Measurements from ENCODE around the gene B4GALT2. TPM values are rescaled to one million over a fixed set of nuclear protein-coding genes. Genes with fewer than 3 reads are reported as not detected.

Gene B4GALT2
- total RNA-seq, 1 donor from 2014 or later, result 40.1 TPM

DNA sequence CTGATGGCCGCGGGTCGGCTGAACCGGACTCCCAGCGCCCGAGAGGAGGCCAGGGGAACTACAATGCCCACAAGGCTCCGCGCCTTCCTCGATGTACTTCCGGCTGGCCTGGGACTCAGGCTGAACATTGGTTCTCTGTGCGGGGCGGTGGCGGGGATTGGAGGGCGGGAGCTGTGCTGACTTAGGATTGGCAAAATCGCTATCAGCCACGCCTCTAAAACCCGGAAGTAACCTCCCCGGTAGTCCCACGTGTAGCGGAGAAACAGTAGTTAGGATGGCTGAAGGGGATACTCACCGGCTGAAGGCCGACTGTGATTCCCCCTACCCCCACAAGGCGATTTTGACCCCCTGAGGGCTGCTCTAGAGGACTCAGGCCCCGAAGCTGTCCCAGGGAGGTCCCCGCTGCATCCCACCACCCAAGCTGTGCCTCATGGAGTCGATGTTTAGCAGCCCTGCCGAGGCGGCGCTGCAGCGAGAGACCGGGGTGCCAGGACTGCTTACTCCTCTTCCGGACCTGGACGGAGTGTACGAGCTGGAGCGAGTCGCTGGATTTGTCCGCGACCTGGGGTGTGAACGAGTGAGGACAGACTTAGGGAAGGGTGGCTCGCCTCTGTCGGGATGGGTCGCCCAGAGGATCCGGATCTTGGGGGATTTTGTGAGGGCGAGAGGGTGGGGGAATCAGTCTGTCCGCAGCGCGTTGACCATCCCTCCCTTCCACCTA lies 9.1 kb upstream of the B4GALT2 start, which contains the start of gene DPH2:
TSS of gene DPH2 (plus strand) at position 265 of the 721 bp plus-strand sequence. CDS start at position 431, 166 bp downstream.
- ATAC-seq, result peak; percentile 87

DNA sequence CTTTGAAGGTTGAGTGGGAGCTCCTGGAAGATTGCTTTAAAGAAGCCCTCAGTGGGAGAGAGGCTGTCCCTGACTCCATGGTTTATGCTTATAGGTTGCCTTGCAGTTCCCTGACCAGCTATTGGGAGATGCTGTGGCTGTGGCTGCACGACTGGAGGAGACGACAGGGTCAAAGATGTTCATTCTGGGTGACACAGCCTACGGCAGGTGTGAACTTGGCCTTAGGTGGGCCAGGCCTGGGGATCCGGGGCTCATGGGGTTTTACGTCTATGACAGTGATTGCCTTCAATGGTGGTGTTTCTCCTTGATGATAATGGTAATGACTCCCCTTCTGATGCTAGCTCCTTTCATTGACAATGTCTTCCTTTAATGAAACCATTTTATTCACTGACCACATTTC lies 8.5 kb upstream of the B4GALT2 start:
- no peak for ATAC-seq

DNA sequence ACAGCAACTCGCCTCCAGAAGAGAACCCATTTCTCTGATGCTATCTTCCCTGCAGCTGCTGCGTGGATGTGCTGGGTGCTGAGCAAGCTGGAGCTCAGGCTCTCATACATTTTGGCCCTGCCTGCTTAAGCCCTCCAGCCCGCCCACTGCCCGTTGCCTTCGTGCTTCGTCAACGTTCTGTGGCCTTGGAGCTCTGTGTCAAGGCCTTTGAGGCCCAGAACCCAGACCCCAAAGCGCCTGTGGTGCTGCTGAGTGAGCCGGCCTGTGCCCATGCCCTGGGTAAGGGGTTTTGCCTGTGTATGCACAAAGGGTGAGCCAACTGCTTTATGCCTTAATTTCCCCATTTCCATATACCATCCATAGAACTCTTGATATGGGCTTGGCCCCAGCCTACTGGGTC lies 8.1 kb upstream of the B4GALT2 start:
- no peak for ATAC-seq

DNA sequence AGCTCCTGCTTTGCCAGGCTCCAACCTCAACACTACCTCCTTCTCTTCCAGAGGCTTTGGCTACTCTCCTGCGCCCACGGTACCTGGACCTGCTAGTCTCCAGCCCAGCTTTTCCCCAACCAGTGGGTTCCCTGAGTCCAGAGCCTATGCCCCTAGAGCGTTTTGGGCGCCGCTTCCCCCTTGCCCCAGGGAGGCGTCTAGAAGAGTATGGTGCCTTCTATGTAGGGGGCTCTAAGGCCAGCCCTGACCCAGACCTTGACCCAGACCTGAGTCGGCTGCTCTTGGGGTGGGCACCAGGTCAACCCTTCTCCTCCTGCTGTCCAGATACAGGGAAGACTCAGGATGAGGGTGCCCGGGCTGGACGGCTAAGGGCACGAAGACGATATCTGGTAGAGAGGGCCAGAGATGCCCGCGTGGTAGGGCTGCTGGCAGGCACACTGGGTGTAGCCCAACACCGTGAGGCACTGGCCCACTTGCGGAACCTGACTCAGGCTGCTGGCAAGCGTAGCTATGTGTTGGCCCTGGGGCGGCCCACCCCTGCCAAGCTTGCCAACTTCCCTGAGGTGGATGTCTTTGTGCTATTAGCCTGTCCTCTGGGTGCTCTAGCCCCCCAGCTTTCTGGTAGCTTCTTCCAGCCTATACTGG lies 7.6 kb upstream of the B4GALT2 start:
- ATAC-seq, result no peak

DNA sequence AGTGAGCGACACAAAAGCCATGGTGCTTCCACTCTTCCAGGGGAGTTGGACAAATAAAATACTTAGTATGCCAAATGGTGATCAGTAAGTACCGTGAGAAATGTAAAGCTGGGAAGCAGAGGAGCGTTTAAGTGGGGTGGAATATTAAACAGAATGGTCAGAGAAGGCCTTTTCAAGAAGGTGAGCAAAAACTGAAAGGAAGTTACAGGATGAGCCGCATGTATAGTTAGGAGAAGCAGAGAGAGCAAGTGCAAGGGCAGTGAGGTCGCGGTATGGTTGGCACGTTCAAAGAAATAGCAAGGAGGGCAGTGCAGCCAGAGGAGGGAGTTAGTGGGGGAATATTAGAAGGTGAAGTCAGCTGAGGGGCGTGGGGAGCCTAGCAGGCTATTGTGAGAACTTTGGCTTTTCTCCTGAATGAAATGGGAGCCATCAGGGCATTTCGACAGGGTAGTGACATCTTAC lies 5.0 kb upstream of the B4GALT2 start:
- ATAC-seq, result no peak

DNA sequence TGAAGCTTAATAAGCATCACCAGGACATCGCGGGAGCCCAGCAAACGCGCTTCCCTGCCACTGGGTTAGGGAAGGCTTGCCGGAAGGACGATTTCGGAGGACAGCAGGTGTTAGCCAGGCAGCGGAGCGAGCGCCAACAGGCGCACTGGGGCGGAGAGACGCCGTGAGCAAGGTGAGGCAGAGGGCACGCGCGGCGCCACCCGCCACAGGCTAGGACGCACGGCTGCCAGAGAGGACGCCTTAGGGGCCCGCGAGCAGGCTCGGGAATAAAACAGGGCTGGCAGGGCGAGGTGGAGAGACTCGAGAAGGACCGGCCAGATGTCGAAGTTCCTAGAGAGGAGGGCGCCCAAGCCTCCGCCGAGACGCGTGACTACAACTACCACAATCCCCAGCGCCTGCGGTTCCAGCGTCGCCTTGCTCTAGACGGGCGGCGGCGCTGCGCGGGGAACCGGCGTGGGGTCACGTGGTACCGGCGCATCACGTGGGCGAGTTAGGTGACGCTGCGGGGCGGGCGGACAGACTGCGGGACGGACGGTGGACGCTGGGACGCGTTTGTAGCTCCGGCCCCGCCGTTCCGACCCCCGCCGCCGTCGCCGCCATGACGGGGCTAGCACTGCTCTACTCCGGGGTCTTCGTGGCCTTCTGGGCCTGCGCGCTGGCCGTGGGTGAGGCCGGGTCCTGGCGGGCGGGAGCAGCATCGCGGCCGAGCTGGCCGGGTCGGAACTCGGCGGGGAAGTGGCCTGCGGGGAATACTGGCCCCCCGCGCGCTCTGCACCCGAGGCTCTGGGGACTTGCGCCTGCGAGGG lies 4.4 kb upstream of the B4GALT2 start, which contains the start of gene ATP6V0B:
TSS of gene ATP6V0B (plus strand) at position 518 of the 806 bp plus-strand sequence. CDS start at position 599, 81 bp downstream.
- peak; percentile 82 for ATAC-seq

DNA sequence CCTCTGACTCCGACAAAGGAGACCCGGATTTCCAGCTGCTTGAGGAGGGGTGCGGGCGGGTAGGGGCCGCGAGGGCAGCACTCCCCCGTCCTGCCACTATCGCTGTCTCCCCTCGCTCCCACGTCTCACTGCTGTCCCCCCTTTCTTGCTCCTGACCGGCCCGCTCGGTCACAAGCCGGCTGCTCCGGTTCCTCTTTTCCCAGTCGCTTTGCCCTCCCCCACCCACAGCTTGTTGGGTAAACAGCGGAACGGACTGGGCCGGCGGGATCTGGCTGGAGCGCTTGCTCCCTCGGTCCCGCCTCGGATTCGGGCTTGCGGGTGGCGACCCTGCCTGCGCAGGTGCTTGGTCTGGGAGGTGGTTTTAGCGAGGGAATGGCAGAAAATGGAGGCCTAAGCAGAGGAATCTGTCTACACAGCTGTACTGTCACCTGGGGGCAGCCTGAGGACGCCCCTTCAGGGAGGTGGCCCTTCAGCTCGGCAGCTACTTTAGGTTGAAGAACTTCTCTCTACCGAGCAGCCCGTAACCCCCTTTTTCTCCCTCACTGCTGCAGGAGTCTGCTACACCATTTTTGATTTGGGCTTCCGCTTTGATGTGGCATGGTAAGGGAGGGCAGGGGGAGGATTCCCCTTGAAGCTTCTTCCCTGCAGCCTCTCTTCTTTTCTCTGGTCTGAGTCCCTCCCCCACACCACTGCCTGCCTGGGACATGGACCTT lies 3.6 kb upstream of the B4GALT2 start:
- ATAC-seq, result peak; percentile 26

DNA sequence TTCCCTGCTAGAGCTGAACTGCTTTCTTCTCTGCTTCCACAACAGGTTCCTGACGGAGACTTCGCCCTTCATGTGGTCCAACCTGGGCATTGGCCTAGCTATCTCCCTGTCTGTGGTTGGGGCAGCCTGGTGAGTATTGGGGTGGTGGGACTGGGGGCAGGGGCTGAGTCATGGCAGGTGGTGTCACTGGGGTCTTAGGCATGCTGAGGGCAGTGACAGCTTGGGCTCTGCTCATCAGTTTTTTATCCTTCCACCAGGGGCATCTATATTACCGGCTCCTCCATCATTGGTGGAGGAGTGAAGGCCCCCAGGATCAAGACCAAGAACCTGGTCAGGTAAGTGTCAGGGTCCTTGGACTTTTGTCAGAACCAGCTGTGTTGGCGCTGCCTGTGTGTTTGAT lies 3.0 kb upstream of the B4GALT2 start:
- ATAC-seq, result no peak

DNA sequence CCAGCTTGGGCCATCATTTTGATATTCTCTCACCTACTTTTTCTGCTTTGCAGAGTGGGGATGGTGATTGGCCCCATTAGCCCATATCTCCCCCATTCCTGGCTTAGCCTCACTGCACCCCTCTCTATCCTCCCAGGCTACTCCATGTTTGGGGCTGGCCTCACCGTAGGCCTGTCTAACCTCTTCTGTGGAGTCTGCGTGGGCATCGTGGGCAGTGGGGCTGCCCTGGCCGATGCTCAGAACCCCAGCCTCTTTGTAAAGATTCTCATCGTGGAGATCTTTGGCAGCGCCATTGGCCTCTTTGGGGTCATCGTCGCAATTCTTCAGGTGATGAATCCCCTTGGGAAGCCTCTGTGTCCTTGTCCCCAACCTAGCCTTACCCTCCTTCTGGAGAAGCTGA lies 2.1 kb upstream of the B4GALT2 start:
- ATAC-seq, result no peak

DNA sequence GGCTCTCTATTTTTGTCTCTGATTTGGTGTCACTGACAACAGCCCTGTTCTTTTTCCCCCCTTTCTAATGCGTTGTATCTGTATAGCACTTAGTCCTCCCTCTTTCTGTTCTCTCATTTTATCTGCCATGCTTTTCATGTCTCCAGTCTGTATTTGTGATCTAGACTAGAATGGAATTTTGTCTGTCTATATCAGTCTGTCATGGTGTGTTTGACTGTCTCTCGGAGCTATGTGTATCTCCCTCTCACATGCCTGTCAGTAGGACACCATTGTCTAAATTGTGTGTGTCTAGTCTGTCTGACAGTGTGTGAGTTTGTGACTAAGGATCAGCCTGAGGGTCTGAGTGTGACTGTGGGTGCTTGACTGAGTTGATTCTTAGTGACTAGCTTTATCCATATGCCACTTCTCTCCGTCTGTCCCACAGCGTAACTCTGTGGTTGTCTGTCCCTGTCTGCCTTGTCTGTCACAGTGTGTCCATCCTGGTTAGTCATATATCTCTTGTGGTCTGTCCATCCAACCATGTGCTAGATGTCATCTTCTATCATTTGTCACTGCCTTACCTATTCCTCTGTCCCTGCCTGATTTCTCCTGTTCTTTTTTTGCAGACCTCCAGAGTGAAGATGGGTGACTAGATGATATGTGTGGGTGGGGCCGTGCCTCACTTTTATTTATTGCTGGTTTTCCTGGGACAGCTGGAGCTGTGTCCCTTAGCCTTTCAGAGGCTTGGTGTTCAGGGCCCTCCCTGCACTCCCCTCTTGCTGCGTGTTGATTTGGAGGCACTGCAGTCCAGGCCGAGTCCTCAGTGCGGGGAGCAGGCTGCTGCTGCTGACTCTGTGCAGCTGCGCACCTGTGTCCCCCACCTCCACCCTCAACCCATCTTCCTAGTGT lies 1.4 kb upstream of the B4GALT2 start:
- ATAC-seq, result no peak

DNA sequence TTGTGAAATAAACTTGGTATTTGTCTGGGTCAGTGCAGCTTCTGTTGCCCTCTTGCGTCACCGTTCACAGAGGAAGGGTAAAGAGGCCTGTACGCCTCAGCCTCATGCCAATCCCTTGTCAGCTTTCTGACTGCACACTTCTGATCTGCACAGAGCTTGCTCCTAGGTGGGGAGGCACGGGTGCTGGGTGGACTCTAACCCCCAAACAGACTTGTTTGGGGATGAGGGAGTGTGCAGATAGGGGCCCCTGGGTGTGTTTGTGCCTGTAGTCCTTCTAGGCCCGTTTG lies 803 bp upstream of the B4GALT2 start:
- ATAC-seq, result no peak

DNA sequence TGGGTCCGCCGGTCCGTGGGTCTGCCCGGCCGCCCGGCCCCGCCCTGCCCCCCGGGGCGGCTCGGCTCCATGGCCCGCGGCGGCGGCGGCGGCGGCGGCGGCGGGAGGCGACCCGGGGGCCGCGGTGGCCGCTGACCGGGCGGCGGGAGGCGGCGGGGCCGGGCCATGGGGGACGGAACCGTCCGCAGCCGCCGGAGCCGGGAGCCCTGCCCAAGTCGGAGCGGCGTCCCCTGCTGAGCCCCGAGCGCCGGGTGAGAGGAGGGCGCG lies 184 bp downstream of the B4GALT2 start:
- no peak for ATAC-seq

DNA sequence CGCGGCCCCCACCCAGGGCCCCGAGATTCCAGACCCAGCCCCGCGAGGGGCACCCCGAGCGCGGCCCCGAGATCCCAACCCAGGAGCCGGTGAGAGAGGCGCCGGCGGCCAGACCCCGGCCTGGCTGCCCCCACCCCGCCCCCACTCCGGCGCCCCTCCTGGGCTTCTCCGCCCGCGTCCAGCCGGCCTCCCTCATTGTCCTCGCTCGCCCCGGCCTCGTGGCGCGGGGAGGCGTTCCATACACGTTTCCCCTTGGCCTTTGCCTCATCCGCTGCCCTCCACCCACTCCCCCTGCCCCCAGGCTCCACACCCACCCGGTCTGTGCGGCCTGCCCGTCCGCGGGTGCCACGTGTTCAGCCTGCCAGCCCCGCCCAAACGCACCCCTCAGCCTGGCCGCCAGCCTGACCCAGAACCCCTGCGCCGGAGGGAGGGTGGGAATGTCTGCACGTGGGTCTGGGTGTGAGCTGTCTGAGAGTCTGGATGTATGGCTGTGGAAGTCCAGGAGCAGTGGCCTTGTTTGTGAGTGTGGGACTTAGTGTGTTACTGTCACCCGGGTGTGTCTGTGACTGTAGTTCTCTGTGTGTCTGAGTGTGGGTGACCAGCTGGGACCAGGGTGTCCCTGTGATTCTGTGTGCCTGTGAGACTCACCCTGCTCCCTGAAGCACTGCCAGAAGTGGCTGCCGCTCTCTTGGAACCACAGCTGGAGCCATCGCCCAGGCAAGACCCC lies 681 bp downstream of the B4GALT2 start:
- peak; percentile 9 for ATAC-seq

DNA sequence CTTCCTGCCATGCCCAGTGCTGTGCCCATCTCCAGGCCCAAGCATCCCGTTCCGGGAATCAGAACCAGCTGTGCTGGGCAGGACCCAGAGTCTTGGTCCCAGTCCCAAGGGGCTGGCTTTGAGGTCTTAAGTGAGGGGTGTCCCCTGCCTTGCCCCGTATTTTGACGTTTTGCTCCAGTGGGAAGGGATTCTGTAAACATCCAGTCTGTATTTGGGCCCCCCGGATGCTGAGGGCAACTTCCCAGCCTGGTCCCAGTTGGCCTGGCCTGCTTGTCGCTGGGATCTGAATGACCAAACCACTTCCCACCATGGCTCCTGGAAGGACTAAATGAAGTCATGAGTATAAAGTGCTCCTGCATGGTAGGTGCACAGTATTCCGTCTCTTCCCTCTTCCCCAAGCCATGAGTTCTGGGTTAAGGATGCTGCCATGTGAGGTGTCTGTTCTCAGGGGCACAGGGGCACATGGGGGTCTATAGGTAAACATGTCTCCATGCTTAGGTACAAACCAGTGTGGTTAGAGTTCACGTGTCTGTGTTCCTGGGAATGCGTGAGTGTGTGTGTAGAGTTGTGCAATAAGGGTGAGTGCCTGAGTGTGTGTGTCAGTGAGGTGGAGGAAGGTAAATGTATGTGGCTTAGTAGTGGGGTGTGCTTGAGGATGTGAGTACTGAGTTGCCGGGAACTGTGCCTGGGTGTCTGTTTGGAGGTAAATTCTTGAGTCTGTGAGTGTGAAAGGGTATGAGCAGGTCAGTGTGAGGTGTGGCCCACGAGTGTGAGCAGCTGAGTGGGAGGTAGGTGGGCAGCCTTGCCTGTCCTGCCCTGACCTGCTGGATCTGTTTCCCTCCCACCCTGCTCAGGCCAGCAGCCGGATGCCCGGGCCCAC lies 1.5 kb downstream of the B4GALT2 start:
- peak; percentile 78 for ATAC-seq

DNA sequence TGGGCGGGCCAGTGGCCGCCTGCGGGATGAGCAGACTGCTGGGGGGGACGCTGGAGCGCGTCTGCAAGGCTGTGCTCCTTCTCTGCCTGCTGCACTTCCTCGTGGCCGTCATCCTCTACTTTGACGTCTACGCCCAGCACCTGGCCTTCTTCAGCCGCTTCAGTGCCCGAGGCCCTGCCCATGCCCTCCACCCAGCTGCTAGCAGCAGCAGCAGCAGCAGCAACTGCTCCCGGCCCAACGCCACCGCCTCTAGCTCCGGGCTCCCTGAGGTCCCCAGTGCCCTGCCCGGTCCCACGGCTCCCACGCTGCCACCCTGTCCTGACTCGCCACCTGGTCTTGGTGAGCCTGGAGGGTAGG lies 2.1 kb downstream of the B4GALT2 start:
- peak; percentile 50 for ATAC-seq

DNA sequence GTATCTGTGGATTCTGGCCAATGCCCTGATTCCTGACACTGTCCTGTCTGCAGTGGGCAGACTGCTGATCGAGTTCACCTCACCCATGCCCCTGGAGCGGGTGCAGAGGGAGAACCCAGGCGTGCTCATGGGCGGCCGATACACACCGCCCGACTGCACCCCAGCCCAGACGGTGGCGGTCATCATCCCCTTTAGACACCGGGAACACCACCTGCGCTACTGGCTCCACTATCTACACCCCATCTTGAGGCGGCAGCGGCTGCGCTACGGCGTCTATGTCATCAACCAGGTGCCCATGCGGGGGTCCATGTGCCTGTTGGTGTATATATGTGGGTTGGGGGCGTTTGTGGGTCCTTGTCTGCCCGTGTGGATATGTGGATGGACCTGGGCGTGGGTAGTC lies 2.6 kb downstream of the B4GALT2 start:
- ATAC-seq, result no peak

DNA sequence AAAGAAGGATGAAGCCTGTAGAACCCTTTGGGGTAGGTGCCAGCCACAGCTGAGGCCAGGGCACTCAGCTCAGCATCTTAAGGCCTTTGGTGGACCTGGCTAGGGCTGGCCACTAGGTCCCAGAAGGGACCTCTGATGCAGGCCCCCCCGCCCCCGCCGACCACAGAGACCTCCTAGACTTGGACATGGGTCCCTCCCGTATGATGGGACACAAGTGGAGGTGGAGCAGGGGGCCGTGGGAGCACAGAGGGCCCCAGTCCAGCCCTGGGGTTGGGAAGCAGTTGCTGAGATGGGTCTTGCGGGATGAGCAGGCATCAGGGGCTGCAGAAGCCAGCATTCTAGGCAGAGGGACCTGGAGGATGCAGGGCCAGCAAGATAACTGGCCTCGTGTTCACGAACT lies 3.2 kb downstream of the B4GALT2 start:
- no peak for ATAC-seq

DNA sequence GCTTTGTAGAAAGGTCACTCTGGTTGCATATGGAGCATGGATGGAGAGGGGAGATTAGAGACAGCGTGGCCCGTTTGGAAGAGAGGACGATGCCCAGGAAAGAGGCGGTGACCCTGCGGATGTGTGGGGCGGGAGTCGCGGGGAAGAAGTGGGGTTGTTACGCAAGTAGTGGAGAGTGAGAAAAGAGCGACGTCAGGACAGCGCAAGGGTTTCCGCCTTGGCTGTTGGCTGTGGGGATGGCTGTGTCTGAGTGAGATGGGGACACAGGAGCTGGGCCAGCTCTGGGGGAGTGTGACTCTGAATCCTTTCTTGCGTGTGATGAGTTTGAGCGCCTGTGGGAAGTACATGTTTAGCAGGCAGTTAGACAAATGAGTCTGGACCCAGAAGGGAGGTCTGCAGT lies 3.8 kb downstream of the B4GALT2 start:
- no peak for ATAC-seq

DNA sequence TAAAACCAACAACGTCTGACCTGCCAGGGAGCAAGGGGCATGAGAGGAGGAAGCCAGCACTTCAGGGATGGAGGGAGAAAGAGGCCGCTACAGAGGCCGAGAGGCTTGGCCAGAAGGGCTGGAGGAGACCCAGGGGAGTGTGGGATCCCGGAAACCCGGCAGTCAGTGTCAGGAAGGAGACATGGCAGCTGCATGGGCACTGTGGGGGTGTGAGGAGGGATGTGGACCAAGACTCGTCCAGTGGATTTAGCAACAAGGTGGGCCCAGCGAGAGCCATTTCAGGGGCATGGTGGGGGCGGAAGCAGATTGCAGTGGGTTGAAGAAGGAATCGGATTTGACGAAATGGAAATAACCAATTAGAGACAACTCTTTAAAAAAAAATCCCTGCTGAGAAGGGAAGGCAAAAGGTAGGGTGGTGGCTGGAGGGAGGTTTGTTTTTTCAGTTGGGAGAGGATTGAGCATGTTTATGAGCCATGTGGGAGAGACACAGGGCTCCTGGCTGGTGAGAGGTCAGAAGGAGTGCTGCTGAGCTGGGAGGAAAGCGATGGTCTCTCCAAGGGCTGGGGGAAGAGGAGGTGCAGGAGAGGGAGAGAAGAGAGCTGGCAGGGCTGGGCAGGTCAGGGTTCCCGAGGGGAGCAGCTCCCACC lies 4.4 kb downstream of the B4GALT2 start:
- ATAC-seq, result no peak

DNA sequence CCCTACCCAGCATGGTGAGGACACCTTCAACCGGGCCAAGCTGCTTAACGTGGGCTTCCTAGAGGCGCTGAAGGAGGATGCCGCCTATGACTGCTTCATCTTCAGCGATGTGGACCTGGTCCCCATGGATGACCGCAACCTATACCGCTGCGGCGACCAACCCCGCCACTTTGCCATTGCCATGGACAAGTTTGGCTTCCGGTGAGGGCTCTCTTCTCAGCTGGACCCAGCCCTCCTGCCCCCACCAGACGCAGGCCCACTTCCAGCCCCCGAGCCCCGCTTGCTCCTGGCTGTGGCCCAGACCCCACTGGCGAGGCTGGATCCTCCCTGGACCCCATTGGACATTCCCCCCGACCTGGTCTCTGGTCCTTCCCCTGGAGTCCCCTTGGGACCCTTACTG lies 5.8 kb downstream of the B4GALT2 start:
- ATAC-seq, result no peak
